Measurements from ENCODE around the gene CTSS.
"Not testable (repeated sequence)": the region's sequence is repeated elsewhere in the genome, so short reads cannot be mapped to it uniquely, and the experiment has no call there.

The CTSS gene

DNA sequence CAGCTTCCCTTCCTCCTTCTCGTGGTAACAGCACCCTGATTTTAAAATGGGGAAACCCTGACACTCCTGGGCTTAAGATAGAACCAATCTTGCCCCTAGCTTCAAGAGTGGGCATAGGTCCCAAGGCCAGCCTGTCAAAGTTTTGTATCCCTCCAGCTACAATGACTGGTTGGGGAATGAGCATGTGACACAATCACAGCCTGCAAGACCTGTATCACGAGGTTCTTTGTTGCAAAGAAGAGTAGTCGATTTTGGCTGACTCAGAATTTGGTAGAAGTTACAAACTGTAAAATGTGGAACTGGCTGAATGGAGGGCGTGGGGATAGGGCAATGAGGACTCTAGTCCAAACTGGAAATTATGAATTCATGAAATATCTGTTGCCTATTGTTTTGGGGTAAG is 23.8 kb upstream of the CTSS start:
- H3K4me1 Mint-ChIP-seq (ENCODE audit: low read depth), result no peaks in the 10 kb centered on the region

DNA sequence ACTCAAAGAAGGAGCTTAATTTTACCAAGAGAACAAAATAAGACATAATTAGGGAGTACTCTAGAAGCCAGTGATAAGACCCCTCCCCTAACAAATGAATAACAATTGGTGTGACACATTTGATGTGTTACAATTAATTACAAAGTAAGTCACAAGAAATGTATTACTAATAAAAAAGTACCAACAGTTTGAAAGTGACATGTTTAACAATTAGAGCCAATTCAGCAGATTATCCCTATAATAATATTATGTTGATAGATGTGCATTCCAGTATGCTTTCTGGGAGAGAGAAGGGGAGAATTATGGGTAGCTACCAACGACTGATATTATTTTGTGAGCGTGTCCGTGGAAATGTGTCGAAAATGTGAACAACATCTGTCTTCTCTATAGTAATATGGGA is 23.4 kb upstream of the CTSS start:
- no peak overlapping the region for H3K27ac Mint-ChIP-seq
- no peak overlapping the region for H3K4me3 Mint-ChIP-seq
- H3K9me3 Mint-ChIP-seq (ENCODE audit: low read depth), result no peaks in the 10 kb centered on the region
- H3K36me3 Mint-ChIP-seq, result peaks cover 2% of the 10 kb centered on the region
- no peaks in the 10 kb centered on the region for H3K4me1 Mint-ChIP-seq (ENCODE audit: low read depth)
- H3K27me3 Mint-ChIP-seq, result no peaks in the 10 kb centered on the region

More for the DNA sequence above, 23.8 kb upstream of the CTSS start:
- Mint-ChIP-seq H3K36me3 (peaks cover 2% of the 10 kb centered on the region), H3K4me3 (no peak overlapping the region), H3K27ac (no peak overlapping the region), H3K27me3 (no peaks in the 10 kb centered on the region), H3K9me3 (ENCODE audit: low read depth) (no peaks in the 10 kb centered on the region)

DNA sequence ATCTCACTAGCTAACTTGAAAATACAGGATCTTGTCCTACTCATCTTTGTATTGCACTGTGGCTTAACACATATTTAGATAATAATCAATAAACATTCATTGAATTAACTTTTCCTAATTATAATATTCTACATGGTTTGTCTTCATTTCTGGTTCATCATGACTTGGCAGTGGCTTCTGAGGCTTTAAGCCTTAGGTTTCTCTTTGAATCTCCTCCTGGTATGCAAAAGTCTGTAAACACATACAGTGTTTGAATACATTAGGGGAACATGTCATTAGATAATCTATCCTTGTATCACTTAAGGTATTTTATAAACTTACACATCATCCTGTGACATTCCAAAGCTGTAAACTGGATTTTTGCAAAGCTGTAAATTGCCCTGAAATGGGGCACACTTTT is 21.9 kb upstream of the CTSS start:
- H3K9me3 Mint-ChIP-seq (ENCODE audit: low read depth), result no peaks in the 10 kb centered on the region
- H3K27ac Mint-ChIP-seq, result no peak overlapping the region
- H3K4me1 Mint-ChIP-seq (ENCODE audit: low read depth), result no peaks in the 10 kb centered on the region
- no peak overlapping the region for H3K4me3 Mint-ChIP-seq
- no peaks in the 10 kb centered on the region for H3K27me3 Mint-ChIP-seq
- peaks cover 2% of the 10 kb centered on the region for H3K36me3 Mint-ChIP-seq

DNA sequence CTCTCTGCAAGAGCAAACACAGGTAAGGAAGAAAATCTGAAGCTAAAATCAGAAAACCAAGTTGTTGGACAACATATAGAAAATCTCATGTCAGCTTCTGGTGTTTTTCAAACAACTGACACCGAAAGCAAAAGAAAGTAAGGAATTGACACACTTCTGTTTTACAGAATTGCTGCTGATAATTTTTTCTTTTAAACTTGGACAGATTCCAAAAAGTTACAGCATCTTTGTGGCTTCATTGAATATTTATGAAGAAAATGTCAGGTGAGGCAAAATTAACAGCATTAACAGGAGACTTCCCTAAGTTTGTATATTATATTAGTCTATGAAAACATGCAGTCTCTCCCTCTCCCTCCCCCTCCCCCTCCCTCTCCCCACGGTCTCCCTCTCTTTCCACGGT is 14.9 kb upstream of the CTSS start:
- Mint-ChIP-seq H3K4me3 (no peak overlapping the region), H3K27me3 (no peaks in the 10 kb centered on the region), H3K9me3 (ENCODE audit: low read depth) (no peaks in the 10 kb centered on the region), H3K4me1 (ENCODE audit: low read depth) (peaks cover 7% of the 10 kb centered on the region), H3K36me3 (no peaks in the 10 kb centered on the region), H3K27ac (no peak overlapping the region)

DNA sequence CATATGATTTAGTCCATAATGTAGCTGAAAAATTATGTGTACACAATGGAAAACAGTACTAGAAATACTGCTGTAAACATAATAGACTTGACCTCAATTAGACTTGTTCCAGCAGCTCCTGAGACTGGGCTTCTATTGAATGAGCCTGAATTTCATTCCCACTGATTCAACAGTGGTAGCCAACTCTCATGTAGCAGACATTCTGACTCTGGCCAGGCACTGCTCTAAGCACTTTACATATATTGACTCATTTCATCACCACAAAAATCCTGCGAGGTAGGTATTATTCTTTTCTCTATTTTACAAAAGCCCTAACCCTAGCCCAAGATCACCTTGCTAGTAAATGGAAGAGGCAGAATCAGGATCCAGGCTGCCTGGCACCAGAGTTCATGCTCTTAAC is 12.8 kb upstream of the CTSS start:
- Mint-ChIP-seq H3K9me3 (ENCODE audit: low read depth) (no peaks in the 10 kb centered on the region), H3K27me3 (no peaks in the 10 kb centered on the region), H3K4me1 (ENCODE audit: low read depth) (peaks cover 7% of the 10 kb centered on the region), H3K36me3 (no peaks in the 10 kb centered on the region), H3K27ac (no peak overlapping the region), H3K4me3 (no peak overlapping the region)

DNA sequence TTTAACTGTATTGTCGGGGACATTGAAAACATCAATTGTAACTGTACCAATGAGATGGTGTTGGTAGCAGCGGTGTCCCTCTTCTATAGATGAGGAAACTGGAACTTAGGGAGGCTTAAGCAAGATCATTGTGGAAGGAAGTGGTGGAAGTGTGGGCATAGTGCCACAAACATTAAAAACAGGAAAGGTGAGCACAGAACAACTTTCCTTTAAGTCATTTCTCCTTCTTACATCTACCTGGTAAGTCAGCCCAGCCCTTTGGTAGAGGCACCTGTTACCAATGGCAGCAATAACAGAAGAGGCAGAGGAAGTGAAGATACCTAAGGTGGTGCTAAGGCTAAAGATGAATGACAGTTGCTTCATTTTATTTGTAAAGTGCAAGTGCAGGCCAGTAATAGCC is 12.0 kb upstream of the CTSS start:
- Mint-ChIP-seq H3K9me3 (ENCODE audit: low read depth) (no peaks in the 10 kb centered on the region), H3K4me1 (ENCODE audit: low read depth) (peaks cover 7% of the 10 kb centered on the region), H3K27me3 (no peaks in the 10 kb centered on the region), H3K27ac (no peak overlapping the region), H3K4me3 (no peak overlapping the region), H3K36me3 (no peaks in the 10 kb centered on the region)

DNA sequence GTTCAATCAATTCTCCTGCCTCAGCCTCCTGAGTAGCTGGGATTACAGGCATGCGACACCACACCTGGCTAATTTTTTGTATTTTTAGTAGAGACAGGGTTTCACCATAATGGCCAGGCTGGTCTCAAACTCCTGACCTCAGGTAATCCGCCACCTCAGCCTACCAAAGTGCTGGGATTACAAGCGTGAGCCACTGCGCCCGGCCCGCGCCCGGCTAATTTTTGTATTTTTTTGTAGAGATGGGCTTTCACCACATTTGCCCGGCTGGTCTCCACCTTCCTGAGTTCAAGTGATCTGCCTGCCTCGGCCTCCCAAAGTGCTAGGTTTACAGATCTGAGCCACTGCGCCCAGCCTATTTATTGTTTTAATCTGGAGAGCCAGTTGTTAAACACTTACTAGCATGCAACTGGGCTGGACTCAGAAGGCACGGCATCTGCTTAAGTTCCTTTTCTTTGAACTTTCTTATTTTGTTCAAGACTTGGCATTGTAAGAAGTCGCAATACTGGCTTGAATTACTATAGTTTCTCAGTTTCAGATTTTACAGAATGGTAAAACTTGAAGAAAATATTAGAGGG is 10.4 kb upstream of the CTSS start:
- not testable (repeated sequence) for H3K27ac Mint-ChIP-seq; H3K27me3 Mint-ChIP-seq; H3K9me3 Mint-ChIP-seq (ENCODE audit: low read depth); H3K36me3 Mint-ChIP-seq; H3K4me3 Mint-ChIP-seq
- peaks cover 12% of the 10 kb centered on the region for H3K4me1 Mint-ChIP-seq (ENCODE audit: low read depth)

DNA sequence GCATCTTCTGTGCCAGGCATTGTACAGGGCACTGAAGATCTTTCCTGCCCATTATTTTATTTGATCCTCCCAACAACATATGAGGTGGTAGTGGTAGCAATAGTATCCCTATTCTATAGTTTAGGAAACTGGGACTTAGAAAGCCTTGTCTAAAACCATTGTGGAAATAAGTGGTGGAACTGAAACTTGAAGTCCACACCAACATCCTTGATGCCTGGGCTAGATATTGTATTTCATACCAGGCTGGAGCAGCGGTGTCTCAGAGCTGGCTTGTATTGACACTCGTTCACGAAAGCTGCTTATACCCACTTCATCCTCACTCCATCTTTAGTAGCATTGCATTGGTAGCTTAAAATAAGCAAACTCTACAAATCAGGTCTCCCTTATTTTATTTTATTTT is 9.7 kb upstream of the CTSS start:
- Mint-ChIP-seq H3K4me3 (no peak overlapping the region), H3K27me3 (no peaks in the 10 kb centered on the region), H3K27ac (no peak overlapping the region), H3K36me3 (no peaks in the 10 kb centered on the region), H3K4me1 (ENCODE audit: low read depth) (peaks cover 18% of the 10 kb centered on the region), H3K9me3 (ENCODE audit: low read depth) (no peaks in the 10 kb centered on the region)

DNA sequence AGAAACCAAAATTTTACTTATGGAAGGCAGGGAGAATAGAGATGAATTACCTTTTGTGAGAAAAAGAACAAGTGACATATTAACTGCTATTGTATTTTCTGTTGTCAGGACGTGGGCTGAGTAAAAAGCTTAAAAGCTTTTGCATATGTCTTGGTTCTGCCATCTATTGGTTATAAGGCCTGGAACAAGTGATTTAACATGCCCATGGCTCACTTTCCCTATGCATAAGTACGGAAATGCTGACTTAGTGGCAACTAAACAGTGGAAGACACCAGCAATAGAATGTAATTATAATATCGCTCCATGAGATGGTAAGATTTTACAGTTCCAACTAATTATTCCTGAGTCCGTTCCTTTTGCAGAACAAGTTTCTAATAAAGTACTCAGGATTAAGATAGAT is 6.7 kb upstream of the CTSS start:
- H3K4me3 Mint-ChIP-seq, result no peak overlapping the region
- H3K27me3 Mint-ChIP-seq, result no peaks in the 10 kb centered on the region
- peaks cover 14% of the 10 kb centered on the region for H3K4me1 Mint-ChIP-seq (ENCODE audit: low read depth)
- H3K27ac Mint-ChIP-seq, result no peak overlapping the region
- no peaks in the 10 kb centered on the region for H3K9me3 Mint-ChIP-seq (ENCODE audit: low read depth)
- H3K36me3 Mint-ChIP-seq, result no peaks in the 10 kb centered on the region

DNA sequence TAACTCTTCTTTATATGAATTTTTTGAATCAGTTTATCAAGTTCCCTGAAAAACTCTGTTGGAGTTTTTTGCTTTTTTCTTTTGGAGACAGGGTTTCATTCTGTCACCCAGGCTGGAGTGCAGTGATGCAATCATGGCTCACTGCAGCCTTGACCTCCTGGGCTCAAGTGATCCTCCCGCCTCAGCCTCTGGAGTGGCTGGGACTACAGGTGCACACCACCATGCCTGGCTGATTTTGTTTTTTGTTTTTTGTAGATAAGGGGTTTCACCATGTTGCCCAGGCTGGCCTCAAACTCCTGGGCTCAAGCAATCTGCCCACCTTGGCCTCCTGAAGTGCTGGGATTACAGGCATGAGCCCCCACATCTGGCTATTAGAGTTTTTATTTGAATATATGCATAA is 2.1 kb upstream of the CTSS start:
- not testable (repeated sequence) for H3K27ac Mint-ChIP-seq; H3K4me3 Mint-ChIP-seq; H3K36me3 Mint-ChIP-seq; H3K27me3 Mint-ChIP-seq; H3K9me3 Mint-ChIP-seq (ENCODE audit: low read depth)
- H3K4me1 Mint-ChIP-seq (ENCODE audit: low read depth), result peaks cover 40% of the 10 kb centered on the region

DNA sequence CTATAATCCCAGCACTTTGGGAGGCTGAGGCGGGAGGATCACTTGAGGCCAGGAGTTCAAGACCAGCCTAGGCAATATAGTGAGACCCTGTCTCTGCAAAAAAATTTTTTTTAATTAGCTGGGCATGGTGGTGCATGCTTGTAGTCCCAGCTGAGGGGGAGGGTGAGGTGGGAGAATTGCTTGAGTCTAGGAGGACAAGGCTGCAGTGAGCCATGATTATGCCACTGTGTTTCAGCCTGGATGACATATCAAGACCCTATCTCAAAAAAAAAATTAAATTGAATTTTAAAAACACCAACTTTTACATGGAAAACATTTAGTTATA is 361 bp upstream of the CTSS start:
- H3K9me3 Mint-ChIP-seq (ENCODE audit: low read depth); H3K27me3 Mint-ChIP-seq; H3K36me3 Mint-ChIP-seq: not testable (repeated sequence)
- peak overlapping the region; percentile 98 for H3K4me3 Mint-ChIP-seq
- H3K4me1 Mint-ChIP-seq (ENCODE audit: low read depth), result peaks cover 47% of the 10 kb centered on the region
- peak overlapping the region; percentile 99 for H3K27ac Mint-ChIP-seq

DNA sequence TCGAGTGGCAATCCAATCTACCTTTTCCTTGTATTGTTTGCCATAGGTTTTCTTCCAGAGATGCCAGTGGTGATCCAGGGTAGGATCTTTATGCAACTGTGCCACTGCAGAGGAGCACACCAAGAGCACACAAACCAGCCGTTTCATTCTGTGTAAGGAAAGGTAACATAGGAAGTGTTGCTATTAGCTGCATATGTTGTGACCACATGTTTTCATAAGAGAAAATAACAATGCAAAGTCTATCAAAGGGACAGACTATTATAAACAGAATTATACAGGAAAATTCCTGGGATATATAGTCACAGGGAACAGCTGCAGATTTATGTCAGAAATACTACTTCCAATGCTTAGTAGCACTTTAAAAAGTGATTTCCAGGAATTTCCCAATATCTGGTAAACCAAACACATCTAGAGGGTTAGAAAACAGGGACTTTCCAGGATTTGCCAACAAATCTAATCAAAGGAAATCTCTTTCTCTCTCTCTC is 919 bp downstream of the CTSS start:
- Mint-ChIP-seq H3K27ac (peak overlapping the region; percentile 99), H3K9me3 (ENCODE audit: low read depth) (no peaks in the 10 kb centered on the region), H3K36me3 (peaks cover 14% of the 10 kb centered on the region), H3K4me3 (peak overlapping the region; percentile 98), H3K27me3 (no peaks in the 10 kb centered on the region), H3K4me1 (ENCODE audit: low read depth) (peaks cover 50% of the 10 kb centered on the region)

DNA sequence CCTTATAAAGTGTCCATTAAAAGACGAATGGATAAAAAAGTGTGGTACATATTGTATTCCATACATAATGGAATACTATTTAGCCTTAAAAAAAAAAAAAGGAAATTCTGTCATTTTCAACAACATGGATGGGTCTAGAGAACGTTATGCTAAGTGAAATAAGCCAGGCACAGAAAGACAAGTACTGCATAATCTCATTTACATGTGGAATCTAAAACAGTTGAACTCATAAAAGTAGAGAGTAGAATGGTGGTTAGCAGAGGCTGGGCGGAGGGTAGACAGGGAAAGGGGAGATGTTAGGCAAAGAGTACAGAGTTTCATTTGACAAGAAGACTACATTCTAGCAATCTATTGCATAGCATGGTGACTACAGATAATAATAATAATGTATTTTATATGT is 2.6 kb downstream of the CTSS start:
- Mint-ChIP-seq H3K27me3 (no peaks in the 10 kb centered on the region), H3K4me3 (peak overlapping the region; percentile 48), H3K36me3 (peaks cover 17% of the 10 kb centered on the region), H3K9me3 (ENCODE audit: low read depth) (no peaks in the 10 kb centered on the region), H3K27ac (peak overlapping the region; percentile 54), H3K4me1 (ENCODE audit: low read depth) (peaks cover 50% of the 10 kb centered on the region)

DNA sequence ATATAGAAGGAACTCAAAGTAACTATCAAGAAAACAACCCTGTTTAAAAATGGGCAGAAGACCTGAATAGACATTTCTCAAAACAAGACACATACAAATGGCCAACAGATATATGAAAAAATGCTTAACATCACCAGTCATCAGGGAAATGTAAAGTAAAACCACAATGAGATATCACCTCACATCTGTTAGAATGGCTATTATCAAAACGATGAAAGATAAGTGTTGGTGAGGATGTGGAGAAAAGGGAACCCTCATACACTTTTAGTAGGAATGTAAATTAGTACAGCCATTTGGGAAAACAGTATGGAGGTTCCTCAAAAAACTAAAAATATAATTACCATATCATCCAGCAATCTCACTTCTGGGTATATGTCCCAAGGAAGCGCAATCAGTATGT is 3.0 kb downstream of the CTSS start:
- Mint-ChIP-seq H3K27me3 (no peaks in the 10 kb centered on the region), H3K27ac (peak overlapping the region; percentile 54), H3K4me1 (ENCODE audit: low read depth) (peaks cover 50% of the 10 kb centered on the region), H3K4me3 (peak overlapping the region; percentile 48), H3K9me3 (ENCODE audit: low read depth) (no peaks in the 10 kb centered on the region), H3K36me3 (peaks cover 17% of the 10 kb centered on the region)

DNA sequence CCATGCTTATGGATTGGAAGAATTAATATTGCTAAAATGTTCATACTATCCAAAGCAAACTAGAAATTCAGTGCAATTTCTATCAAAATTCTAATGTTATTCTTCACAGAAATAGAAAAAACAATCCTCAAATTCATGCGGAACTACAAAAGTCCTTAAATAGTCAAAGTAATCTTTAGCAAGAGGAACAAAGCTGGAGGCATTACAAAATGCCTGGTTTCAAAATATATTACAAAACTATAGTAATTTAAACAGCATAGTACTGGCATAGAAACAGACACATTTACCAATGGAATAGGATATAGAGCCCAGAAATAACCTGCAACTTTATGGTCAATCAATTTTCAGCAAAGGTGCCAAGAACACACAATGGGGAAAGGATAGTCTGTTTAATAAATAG is 3.8 kb downstream of the CTSS start:
- no peaks in the 10 kb centered on the region for H3K27me3 Mint-ChIP-seq
- peaks cover 49% of the 10 kb centered on the region for H3K4me1 Mint-ChIP-seq (ENCODE audit: low read depth)
- no peaks in the 10 kb centered on the region for H3K9me3 Mint-ChIP-seq (ENCODE audit: low read depth)
- H3K36me3 Mint-ChIP-seq, result peaks cover 17% of the 10 kb centered on the region
- H3K27ac Mint-ChIP-seq, result no peak overlapping the region
- H3K4me3 Mint-ChIP-seq, result peak overlapping the region; percentile 48

DNA sequence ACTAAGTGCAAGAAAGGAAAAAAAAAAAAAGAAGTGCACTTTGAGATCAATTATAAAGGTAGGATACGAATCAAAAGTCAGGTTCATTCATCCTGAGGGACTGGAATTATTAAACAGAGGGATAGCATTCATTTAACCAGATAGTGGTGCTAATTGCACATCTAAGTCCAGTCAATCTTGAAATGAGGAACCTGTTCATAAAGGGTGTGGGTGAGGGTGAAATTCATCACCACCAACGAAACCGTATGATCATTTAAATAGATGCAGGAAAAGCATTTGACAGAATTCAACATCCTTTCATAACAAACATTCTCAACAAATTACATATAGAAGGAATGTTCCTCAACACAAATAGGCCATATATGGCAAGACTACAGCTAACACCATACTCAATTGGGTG is 5.6 kb downstream of the CTSS start:
- H3K27me3 Mint-ChIP-seq, result no peaks in the 10 kb centered on the region
- no peaks in the 10 kb centered on the region for H3K9me3 Mint-ChIP-seq (ENCODE audit: low read depth)
- H3K4me3 Mint-ChIP-seq, result no peak overlapping the region
- peaks cover 17% of the 10 kb centered on the region for H3K36me3 Mint-ChIP-seq
- peaks cover 39% of the 10 kb centered on the region for H3K4me1 Mint-ChIP-seq (ENCODE audit: low read depth)
- H3K27ac Mint-ChIP-seq, result peak overlapping the region; percentile 16

Measured in activated naive CD8-positive, alpha-beta T cell (primary cell).